Fibroblast of upper back skin (primary cell): ENCODE data around the gene NFATC2.

ENCODE experiments used
- DNase-seq: peaks from one replicate; pipeline ENCODE4 v3.0.0-alpha.2; 2013

NFATC2 gene

GRCh38 chr20:51427651-51428291 is 114.7 kb downstream of the NFATC2 start:
- DNase-seq, result no peak

GRCh38 chr20:51426718-51427650 is 115.5 kb downstream of the NFATC2 start:
- no peak for DNase-seq

- no peak for DNase-seq
Observed at GRCh38 chr20:51425347-51426106, 117.0 kb downstream of the NFATC2 start.

GRCh38 chr20:51424270-51425117 is 118.0 kb downstream of the NFATC2 start:
- DNase-seq, result no peak

DNA sequence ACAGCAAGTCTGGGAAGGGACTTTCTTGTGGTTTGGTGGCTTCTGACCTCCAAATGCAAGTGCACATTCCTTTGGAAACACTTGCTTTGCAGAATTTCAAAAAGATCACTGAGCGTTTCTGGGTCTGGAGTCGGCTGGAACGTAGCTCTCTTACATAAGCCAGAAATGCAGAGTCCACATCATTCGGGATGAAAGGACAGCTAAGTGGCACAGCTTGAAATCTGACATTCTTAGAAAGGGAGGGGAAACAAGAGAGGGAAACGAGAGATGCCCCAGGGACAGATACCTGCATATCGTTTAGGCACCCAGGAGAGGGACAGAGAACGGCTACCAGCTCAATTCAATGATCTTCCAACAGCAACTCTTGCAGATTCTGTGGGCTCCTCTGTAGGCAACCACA is 118.7 kb downstream of the NFATC2 start:
- no peak for DNase-seq

DNA sequence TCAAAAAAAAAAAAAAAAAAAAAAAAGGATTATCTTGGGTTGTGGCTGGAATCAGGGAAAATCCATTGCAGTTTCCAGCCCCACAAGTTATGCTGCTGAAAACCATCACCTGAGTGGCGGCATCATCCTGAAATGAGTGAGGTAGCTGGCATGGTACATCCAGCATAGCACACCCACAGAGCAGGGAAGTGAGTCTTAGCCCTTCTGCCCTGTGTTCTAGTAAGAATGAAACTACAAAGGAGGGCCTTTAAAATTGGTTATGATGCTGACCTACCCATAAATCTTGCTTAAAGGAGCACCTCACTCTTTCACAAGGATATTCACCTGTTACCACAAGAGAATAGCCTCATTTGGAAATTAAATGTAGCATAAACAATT is 119.2 kb downstream of the NFATC2 start:
- DNase-seq, result no peak

DNA sequence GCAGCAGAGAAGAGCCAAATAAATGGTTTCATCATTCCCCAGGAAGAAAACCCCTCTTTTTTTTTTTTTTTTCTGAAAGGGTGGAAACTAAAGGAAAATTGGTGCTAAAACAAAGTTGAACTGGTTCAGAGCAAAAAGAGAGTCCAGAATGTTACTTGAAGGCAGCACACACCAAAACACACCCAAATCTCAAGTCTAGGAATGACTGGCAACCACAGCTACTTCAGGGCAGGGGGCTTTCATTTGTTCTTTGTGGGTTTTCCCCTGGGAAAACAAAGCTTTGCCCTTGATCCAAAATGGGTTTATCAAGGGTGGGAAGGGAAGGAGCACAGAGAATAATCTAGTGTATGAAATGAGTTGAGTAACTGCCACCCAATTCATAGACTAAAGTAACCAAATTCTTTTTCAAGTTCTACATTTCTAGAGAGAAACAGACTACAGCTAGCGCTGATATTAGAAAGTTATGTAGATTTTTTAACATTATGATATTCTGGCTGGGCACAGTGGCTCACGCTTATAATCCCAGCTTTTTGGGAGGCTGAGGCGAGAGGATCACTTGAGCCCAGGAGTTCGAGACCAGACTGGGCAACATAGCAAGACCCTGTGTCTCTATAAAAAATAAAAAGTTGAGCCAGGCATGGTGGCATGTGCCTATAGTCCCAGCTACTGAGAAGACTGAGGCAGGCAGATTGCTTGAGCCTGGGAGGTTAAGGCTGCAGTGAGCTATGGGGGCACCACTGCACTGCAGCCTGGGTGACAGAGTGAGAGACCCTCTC is 119.8 kb downstream of the NFATC2 start:
- DNase-seq, result no peak

GRCh38 chr20:51420805-51421204 is 121.7 kb downstream of the NFATC2 start:
- no peak for DNase-seq

- peak; percentile 49 for DNase-seq
Observed at GRCh38 chr20:51420111-51420510, 122.4 kb downstream of the NFATC2 start.

DNA sequence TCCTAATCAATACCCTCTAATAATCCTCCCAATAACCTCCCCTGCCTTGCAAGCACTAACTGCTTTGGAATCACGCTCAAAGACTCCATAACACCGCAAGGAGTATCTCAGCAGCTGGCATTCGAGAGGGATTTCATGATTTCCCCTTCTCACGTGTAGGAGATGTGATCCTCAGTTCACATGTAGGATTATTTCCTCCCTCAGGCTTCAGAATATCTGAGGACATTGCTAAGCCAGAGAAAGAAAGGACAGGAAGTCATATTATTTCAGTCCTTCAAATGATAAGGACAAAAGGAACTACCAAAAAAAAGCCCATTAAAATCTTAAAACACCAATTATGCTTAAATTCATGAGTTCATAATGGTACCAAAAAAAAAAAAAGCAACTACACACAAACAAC is 122.9 kb downstream of the NFATC2 start:
- no peak for DNase-seq

GRCh38 chr20:51419231-51419630 is 123.3 kb downstream of the NFATC2 start:
- no peak for DNase-seq

DNA sequence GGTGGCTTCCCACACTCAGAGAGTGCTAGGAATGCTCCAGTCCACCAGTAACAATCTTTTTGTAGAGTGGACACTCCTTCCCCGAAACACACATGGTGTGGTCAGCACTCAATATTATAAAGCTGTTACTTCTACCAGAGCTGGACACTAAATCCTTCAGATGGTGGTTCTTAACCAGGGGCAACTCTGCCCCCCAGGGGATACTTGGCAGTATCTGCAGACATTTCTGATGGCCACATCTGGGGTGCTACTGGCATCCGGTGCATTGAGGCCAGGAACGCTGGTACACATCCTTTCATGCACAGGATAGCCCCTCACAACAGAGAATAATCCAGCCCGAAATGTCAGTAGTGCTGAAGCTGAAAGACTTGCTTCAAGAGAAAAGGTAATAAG is 124.4 kb downstream of the NFATC2 start:
- no peak for DNase-seq

DNA sequence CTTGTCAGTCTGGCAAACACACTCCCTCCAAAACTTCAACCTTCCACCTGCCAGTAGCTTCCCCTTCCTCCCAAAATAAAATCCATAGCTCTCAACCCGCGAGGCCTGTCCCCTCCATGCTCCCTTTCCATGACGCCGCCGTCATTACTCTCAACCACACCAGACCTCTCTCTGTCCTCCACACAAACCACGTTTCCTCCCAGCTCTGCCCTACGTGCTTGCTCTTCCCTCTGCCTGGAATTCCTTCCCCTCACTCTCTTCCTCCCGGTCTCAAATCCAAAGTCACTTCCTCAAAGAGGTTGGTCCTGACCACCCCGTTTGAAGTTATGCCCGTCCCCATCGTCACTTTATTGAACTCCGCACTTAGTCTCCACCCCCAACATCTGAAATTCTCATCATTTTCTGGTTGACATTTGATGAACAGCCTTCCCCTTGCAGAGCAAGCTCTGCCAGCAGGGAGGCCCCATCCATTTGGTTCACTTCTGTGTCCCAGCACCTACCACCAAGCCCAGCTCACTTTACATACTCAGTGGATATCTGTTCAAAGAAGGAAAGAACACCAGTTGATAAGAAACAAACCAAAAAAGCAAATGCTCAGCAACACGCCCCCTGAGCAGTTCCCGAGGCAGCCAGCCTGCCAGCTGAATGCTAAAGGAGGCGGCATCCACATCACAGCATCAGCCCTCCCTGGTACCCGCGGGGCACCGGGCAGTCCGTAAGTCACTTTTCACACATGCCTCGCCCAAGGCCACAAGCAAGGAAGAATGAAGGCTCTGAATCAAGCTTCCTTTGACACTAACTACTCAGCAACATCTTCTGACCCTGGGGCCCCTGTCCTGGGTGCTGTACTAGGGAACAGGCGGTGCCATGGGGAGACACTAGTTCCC is 125.0 kb downstream of the NFATC2 start:
- no peak for DNase-seq

DNA sequence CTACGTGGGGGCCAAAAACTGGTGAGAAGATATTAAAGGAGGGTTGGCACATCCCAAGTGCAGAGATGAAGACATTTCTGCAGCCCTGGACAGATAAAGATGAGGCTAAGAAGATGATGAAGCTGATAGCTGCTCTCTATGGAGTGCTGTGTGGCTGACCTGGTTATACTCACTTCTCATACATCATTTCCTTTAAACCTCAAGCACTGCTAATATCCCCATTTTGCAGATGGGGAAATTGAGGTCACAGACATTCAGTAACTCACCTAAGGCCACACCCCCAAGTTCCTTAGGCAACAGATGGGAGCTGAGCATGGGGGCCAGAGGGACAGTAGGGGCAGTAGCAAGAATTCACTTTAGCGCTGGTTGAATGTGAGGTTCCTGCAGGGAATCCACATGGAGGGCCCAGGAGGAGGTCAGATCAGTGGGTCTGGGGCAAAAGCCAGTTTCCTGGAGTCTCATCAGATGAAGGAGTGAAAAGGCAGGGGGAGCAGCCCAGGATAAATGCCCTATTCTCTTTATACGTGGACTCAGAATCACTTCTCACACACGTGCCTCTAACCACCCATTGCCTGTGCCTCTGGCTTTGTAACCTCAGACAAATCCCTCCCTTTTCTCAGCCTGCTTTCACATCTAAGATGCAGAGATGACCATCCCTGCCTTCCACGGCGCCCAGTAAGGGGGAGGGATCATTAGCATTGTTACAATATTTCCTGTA is 125.8 kb downstream of the NFATC2 start:
- DNase-seq, result no peak

DNA sequence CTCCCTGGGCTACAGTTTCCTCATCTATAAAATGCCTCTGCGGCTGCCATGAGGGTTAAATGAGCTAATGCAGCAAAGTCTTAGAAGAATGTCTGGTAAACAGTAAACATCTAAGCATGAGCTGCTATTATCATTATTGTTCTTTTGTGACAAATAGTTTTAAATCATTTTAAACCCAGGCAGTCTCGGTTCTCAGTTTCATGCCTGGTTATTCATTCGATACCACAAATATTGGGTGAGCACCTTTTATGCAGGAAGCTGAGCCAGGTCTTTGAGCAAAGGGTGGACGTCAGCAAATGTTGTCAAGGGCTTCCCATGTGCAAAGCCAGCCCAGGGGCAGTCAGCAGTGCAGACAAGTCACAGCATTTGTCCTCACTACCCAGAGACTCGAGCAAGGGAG is 128.7 kb downstream of the NFATC2 start:
- no peak for DNase-seq

DNA sequence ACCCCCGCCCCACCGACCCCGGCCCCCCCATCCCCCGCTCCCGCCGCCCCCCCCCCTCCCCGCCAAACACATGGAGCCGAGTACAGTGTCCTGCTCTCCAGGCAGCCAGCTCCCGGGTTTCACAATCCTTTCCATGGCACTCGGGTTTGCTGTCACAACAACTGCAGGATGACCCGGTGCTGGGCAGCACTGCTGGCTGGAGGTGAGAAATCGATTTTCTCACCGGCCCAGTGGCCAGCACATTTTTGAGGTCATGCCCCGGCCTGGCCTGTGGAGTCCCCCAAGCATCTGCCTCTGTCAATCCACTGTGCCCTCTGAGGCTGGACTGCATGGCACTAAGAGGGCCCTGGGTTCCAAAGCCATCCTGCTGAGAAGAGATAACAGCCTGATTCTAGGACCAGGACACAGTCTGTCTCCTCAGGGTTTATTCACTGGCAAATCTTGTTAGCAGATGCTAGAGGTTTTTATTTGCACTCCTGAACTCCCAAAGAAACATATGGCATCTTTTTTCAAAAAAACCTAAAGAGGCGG is 129.5 kb downstream of the NFATC2 start:
- peak; percentile 28 for DNase-seq

- DNase-seq, result peak; percentile 32
Observed at GRCh38 chr20:51412333-51412871, 130.1 kb downstream of the NFATC2 start.

- peak; percentile 19 for DNase-seq
Observed at GRCh38 chr20:51411870-51412269, 130.6 kb downstream of the NFATC2 start.

DNA sequence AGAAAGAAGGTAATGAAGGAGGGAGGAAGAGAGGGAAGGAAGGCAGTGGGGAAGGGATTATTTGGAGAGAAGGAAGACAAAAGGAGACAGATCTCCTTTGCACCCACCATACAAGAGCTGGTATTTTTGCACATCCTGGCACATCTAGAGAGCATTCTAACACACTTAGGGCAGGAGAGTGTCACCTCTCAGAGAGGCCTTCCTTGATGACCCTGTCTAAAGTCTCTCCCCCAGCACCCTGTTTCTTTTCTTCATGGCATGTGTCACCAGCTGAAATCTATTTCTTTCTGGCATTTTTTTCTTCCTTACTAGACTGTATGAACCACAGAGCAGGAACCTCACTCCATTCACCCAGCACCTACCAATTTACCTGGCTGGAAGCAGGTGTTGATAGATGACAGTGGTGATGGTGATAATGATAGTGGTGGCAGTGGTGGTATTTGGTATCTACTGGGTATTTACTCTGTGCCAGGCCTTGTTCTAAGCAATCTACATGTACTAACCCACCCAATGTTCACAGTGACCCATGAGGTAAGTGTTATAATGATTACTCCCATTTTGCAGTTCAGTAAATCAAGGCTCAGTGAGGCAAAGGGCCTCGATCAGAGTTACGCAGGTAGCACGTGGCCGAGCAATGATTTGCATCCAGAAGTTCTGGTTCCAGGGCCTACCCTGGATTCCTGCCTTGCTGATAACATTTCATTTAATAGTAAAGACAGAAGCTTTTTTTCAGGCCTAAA is 131.8 kb downstream of the NFATC2 start:
- DNase-seq, result no peak
